GM18909 (cell line): ENCODE data around the gene HMG20A.
"Not testable (repeated sequence)": the region's sequence is repeated elsewhere in the genome, so short reads cannot be mapped to it uniquely, and the experiment has no call there.

Source experiments
- ATAC-seq: cut with Tn5 transposase; IDR thresholded peaks from one replicate; pipeline ENCODE4 v1.9.1; 2021; ENCODE audit warnings: mild to moderate bottlenecking; ENCODE audit not compliant: unreplicated experiment, poor library complexity

Gene HMG20A

GRCh38 chr15:77406173-77406759 lies 14.4 kb upstream of the HMG20A start:
- ATAC-seq = not testable (repeated sequence)

- ATAC-seq = no peak
These were observed 13.8 kb upstream of the HMG20A start for GRCh38 chr15:77406846-77407245.

GRCh38 chr15:77409259-77410156 lies 11.2 kb upstream of the HMG20A start:
- ATAC-seq = peak; percentile 60

GRCh38 chr15:77410157-77410500 lies 10.6 kb upstream of the HMG20A start:
- not testable (repeated sequence) for ATAC-seq

- peak; percentile 42 for ATAC-seq
These were observed 9.7 kb upstream of the HMG20A start for GRCh38 chr15:77410701-77411618.

- no peak for ATAC-seq
These were observed 9.1 kb upstream of the HMG20A start for GRCh38 chr15:77411619-77411976.

GRCh38 chr15:77412972-77413698 lies 7.6 kb upstream of the HMG20A start:
- no peak for ATAC-seq

GRCh38 chr15:77413699-77414349 lies 6.9 kb upstream of the HMG20A start:
- no peak for ATAC-seq

GRCh38 chr15:77414789-77415442 lies 5.8 kb upstream of the HMG20A start:
- ATAC-seq = no peak

- no peak for ATAC-seq
These were observed 5.1 kb upstream of the HMG20A start for GRCh38 chr15:77415450-77416147.

- ATAC-seq = no peak
These were observed 4.6 kb upstream of the HMG20A start for GRCh38 chr15:77416148-77416455.

GRCh38 chr15:77416954-77417353 lies 3.7 kb upstream of the HMG20A start:
- ATAC-seq = no peak

- ATAC-seq = no peak
These were observed 3.1 kb upstream of the HMG20A start for GRCh38 chr15:77417602-77418001.

GRCh38 chr15:77418391-77418965 lies 2.2 kb upstream of the HMG20A start:
- no peak for ATAC-seq

GRCh38 chr15:77418966-77419835 lies 1.5 kb upstream of the HMG20A start:
- no peak for ATAC-seq

GRCh38 chr15:77419836-77420609 lies 665 bp upstream of the HMG20A start, which contains the start of gene PEAK1:
Gene PEAK1, minus strand, starts transcription at chr15:77420104. Its CDS starts 238,178 bp downstream, at chr15:77181926.
- peak; percentile 92 for ATAC-seq

GRCh38 chr15:77421370-77421700 lies 647 bp downstream of the HMG20A start:
- no peak for ATAC-seq
